MM.1S (cell line): Measurements from ENCODE around the gene BTRC.

Source experiments
- DNase-seq: peaks from one replicate; pipeline ENCODE4 v3.0.0-alpha.2; 2015
- H2AFZ ChIP-seq: fragments of 300-600 bp; sonication (generic); 2 replicates; pipeline ENCODE4 v1.6.0; 2016; ENCODE audit warnings: antibody characterized with exemption, low read length
- H3F3A ChIP-seq: fragments of 300-600 bp; sonication (generic); 2 replicates; pipeline ENCODE4 v1.6.1; 2016; ENCODE audit warnings: mild to moderate bottlenecking, antibody characterized with exemption, low read length, moderate library complexity, mixed read lengths; ENCODE audit not compliant: insufficient read depth
- H3K27ac ChIP-seq: fragments of 300-600 bp; sonication (generic); 2 replicates; pipeline ENCODE4 v1.5.1; 2016; ENCODE audit warnings: mild to moderate bottlenecking, low read length
- H3K27me3 ChIP-seq: fragments of 300-600 bp; sonication (generic); replicated peaks from 2 replicates; pipeline ENCODE4 v1.6.0; 2016; ENCODE audit warnings: low read length; ENCODE audit not compliant: insufficient read depth
- H3K36me3 ChIP-seq: fragments of 300-600 bp; sonication (generic); replicated peaks from 2 replicates; pipeline ENCODE4 v1.6.1; 2016; ENCODE audit warnings: mild to moderate bottlenecking, low read length, mixed read lengths; ENCODE audit not compliant: insufficient read depth
- H3K4me1 ChIP-seq: fragments of 300-600 bp; sonication (generic); 2 replicates; pipeline ENCODE4 v1.6.1; 2016; ENCODE audit warnings: low read length, mixed read lengths
- H3K4me2 ChIP-seq: fragments of 300-600 bp; sonication (generic); 2 replicates; pipeline ENCODE4 v1.6.0; 2016; ENCODE audit warnings: low read depth, low read length
- H3K4me3 ChIP-seq: fragments of 300-600 bp; sonication (generic); 2 replicates; pipeline ENCODE4 v1.5.1; 2016; ENCODE audit warnings: low read length, mixed read lengths
- H3K79me2 ChIP-seq: fragments of 300-600 bp; sonication (generic); 2 replicates; pipeline ENCODE4 v1.6.1; 2016; ENCODE audit warnings: mixed run types, low read length, mixed read lengths
- H3K9ac ChIP-seq: fragments of 300-600 bp; sonication (generic); 2 replicates; pipeline ENCODE4 v1.6.1; 2016; ENCODE audit warnings: low read length, mixed read lengths
- H3K9me2 ChIP-seq: fragments of 300-600 bp; sonication (generic); replicated peaks from 2 replicates; pipeline ENCODE4 v1.6.1; 2016; ENCODE audit warnings: mild to moderate bottlenecking, low read length, mixed read lengths; ENCODE audit not compliant: insufficient read depth
- H3K9me3 ChIP-seq: fragments of 300-600 bp; sonication (generic); replicated peaks from 2 replicates; pipeline ENCODE4 v1.6.1; 2016; ENCODE audit warnings: mild to moderate bottlenecking, low read length, mixed read lengths; ENCODE audit not compliant: insufficient read depth
- H4K20me1 ChIP-seq: fragments of 300-600 bp; sonication (generic); 2 replicates; pipeline ENCODE4 v1.6.1; 2016; ENCODE audit warnings: mild to moderate bottlenecking, low read length, moderate library complexity, mixed read lengths; ENCODE audit not compliant: insufficient read depth
- CTCF ChIP-seq: fragments of 300-600 bp; sonication (generic); IDR thresholded peaks from 2 replicates; pipeline ENCODE4 v1.5.1; 2016; ENCODE audit warnings: antibody characterized with exemption, low read length, mixed read lengths
- EZH2 ChIP-seq: fragments of 300-600 bp; sonication (generic); optimal IDR thresholded peaks from 2 replicates; pipeline ENCODE3; 2017; ENCODE audit warnings: low read depth, mild to moderate bottlenecking, antibody characterized with exemption, low read length, mixed read lengths
- EZH2phosphoT487 ChIP-seq: fragments of 300-600 bp; sonication (generic); IDR thresholded peaks from 2 replicates; pipeline ENCODE4 v1.6.1; 2018; ENCODE audit warnings: antibody characterized with exemption, low read length

BTRC gene

GRCh38 chr10:101482568-101482967 lies 128.6 kb downstream of the BTRC start:
- Histone ChIP-seq H3K36me3 (no peaks in the 10 kb centered on the region), H3K9me3 (no peaks in the 10 kb centered on the region), H3K9me2 (no peaks in the 10 kb centered on the region), H3K9ac (no peak overlapping the region), H4K20me1 (no peaks in the 10 kb centered on the region), H3K4me2 (no peak overlapping the region), H3K4me3 (no peak overlapping the region), H2AFZ (no peak overlapping the region), H3K79me2 (no peaks in the 10 kb centered on the region), H3F3A (no peaks in the 10 kb centered on the region), H3K27me3 (no peaks in the 10 kb centered on the region), H3K27ac (no peak overlapping the region), H3K4me1 (no peaks in the 10 kb centered on the region)
- TF ChIP-seq EZH2phosphoT487 (no peak), CTCF (no peak)
- DNase-seq: no peak

GRCh38 chr10:101484175-101484745 lies 130.3 kb downstream of the BTRC start:
- DNase-seq: no peak
- no peak overlapping the region for H3K9ac ChIP-seq
- peaks cover 14% of the 10 kb centered on the region for H3K4me1 ChIP-seq
- H3K36me3 ChIP-seq: no peaks in the 10 kb centered on the region
- no peak for TF ChIP-seq EZH2phosphoT487
- H3K27ac ChIP-seq: no peak overlapping the region
- H3F3A ChIP-seq: no peaks in the 10 kb centered on the region
- no peak overlapping the region for H2AFZ ChIP-seq
- H3K9me2 ChIP-seq: no peaks in the 10 kb centered on the region
- H3K27me3 ChIP-seq: no peaks in the 10 kb centered on the region
- H3K79me2 ChIP-seq: no peaks in the 10 kb centered on the region
- no peak overlapping the region for H3K4me2 ChIP-seq
- no peaks in the 10 kb centered on the region for H4K20me1 ChIP-seq
- no peak overlapping the region for H3K4me3 ChIP-seq
- H3K9me3 ChIP-seq: no peaks in the 10 kb centered on the region

GRCh38 chr10:101485207-101485606 lies 131.2 kb downstream of the BTRC start:
- Histone ChIP-seq H3K36me3 (no peaks in the 10 kb centered on the region), H3K79me2 (no peaks in the 10 kb centered on the region), H3F3A (peaks cover 4% of the 10 kb centered on the region; the same call in 1 of the 2 replicates), H3K27me3 (no peaks in the 10 kb centered on the region), H2AFZ (no peak overlapping the region), H4K20me1 (no peaks in the 10 kb centered on the region), H3K9me2 (no peaks in the 10 kb centered on the region), H3K9me3 (no peaks in the 10 kb centered on the region), H3K4me1 (peaks cover 23% of the 10 kb centered on the region), H3K4me3 (no peak overlapping the region), H3K27ac (no peak overlapping the region), H3K9ac (no peak overlapping the region), H3K4me2 (no peak overlapping the region)
- DNase-seq: no peak
- TF ChIP-seq CTCF: no peak
- TF ChIP-seq EZH2phosphoT487: no peak
- TF ChIP-seq EZH2: no peak

- no peak for TF ChIP-seq EZH2phosphoT487
- TF ChIP-seq CTCF: no peak
- TF ChIP-seq EZH2: no peak
- no peak for DNase-seq
- Histone ChIP-seq H3K4me2 (no peak overlapping the region), H3F3A (peaks cover 4% of the 10 kb centered on the region; the same call in 1 of the 2 replicates), H3K79me2 (no peaks in the 10 kb centered on the region), H2AFZ (no peak overlapping the region), H3K4me1 (peaks cover 28% of the 10 kb centered on the region), H3K27ac (no peak overlapping the region), H3K9ac (no peak overlapping the region), H3K27me3 (no peaks in the 10 kb centered on the region), H3K36me3 (no peaks in the 10 kb centered on the region), H3K9me3 (no peaks in the 10 kb centered on the region), H3K9me2 (no peaks in the 10 kb centered on the region), H3K4me3 (no peak overlapping the region), H4K20me1 (no peaks in the 10 kb centered on the region)
These were observed 132.0 kb downstream of the BTRC start for GRCh38 chr10:101485681-101486554.
